Hindlimb muscle (tissue), 1 donor: Measurements from ENCODE around the gene HSDL2. TPM values are rescaled to one million over a fixed set of nuclear protein-coding genes. Genes with fewer than 3 reads are reported as not detected.
A peak's percentile ranks its signal among the peaks of the same experiment; 100 is the strongest.
"Not testable (repeated sequence)": the region's sequence is repeated elsewhere in the genome, so short reads cannot be mapped to it uniquely, and the experiment has no call there.

Experiments used
- DNase-seq: peaks from one replicate; pipeline ENCODE4 v3.0.0-alpha.2; 2013
- polyA plus RNA-seq: library from polyadenylated mRNA; unstranded; fragments of 120-200 nt; gene quantifications from one replicate; pipeline ENCODE4 v1.2.1, GENCODE V29; 2013; ENCODE audit not compliant: insufficient read length

The HSDL2 gene
- polyA plus RNA-seq, 1 donor: 75.1 TPM

GRCh38 chr9:112366591-112366990 is 13.3 kb upstream of the HSDL2 start:
- DNase-seq: no peak

GRCh38 chr9:112367465-112367864 is 12.4 kb upstream of the HSDL2 start:
- no peak for DNase-seq

- DNase-seq: no peak
These were observed 10.1 kb upstream of the HSDL2 start for GRCh38 chr9:112369817-112370216.

- no peak for DNase-seq
These were observed 8.8 kb upstream of the HSDL2 start for GRCh38 chr9:112371060-112371459.

- DNase-seq: not testable (repeated sequence)
These were observed 6.2 kb upstream of the HSDL2 start for GRCh38 chr9:112373666-112374065.

- not testable (repeated sequence) for DNase-seq
These were observed 5.7 kb upstream of the HSDL2 start for GRCh38 chr9:112374232-112374631.

- DNase-seq: no peak
These were observed 4.5 kb upstream of the HSDL2 start for GRCh38 chr9:112375361-112375760.

- no peak for DNase-seq
These were observed 2.8 kb upstream of the HSDL2 start for GRCh38 chr9:112377087-112377486.

- no peak for DNase-seq
These were observed 2.1 kb upstream of the HSDL2 start for GRCh38 chr9:112377684-112378327.

- DNase-seq: peak; percentile 16
These were observed 1.4 kb upstream of the HSDL2 start for GRCh38 chr9:112378328-112379176.

- DNase-seq: peak; percentile 100
These were observed 469 bp upstream of the HSDL2 start for GRCh38 chr9:112379177-112380101.

GRCh38 chr9:112380825-112381221 is 915 bp downstream of the HSDL2 start:
- DNase-seq: peak; percentile 33

- no peak for DNase-seq
These were observed 2.2 kb downstream of the HSDL2 start for GRCh38 chr9:112382066-112382465.

- no peak for DNase-seq
These were observed 2.8 kb downstream of the HSDL2 start for GRCh38 chr9:112382501-112383364.

GRCh38 chr9:112384219-112384618 is 4.3 kb downstream of the HSDL2 start:
- no peak for DNase-seq

- no peak for DNase-seq
These were observed 4.8 kb downstream of the HSDL2 start for GRCh38 chr9:112384690-112385089.

GRCh38 chr9:112387115-112387514 is 7.2 kb downstream of the HSDL2 start:
- no peak for DNase-seq

GRCh38 chr9:112389897-112390296 is 10.0 kb downstream of the HSDL2 start:
- DNase-seq: not testable (repeated sequence)

- not testable (repeated sequence) for DNase-seq
These were observed 12.1 kb downstream of the HSDL2 start for GRCh38 chr9:112391936-112392560.

- DNase-seq: not testable (repeated sequence)
These were observed 13.2 kb downstream of the HSDL2 start for GRCh38 chr9:112393146-112393545.

- DNase-seq: no peak
These were observed 16.5 kb downstream of the HSDL2 start for GRCh38 chr9:112396416-112396815.
